ENCODE results near the gene FANCF.

GRCh38 chr11:22617868-22618267, 7.8 kb downstream of the FANCF start:
- no peak for TF ChIP-seq CTCF (IDR thresholded peaks at IDR 0.05)
- no peak for TF ChIP-seq ZFX (IDR thresholded peaks at IDR 0.05; ENCODE audit: borderline replicate concordance)
